IPS-18a (cell line): Measurements from ENCODE around the gene PDE4B.
A peak's percentile ranks its signal among the peaks of the same experiment; 100 is the strongest.

Experiments
- H3K27ac ChIP-seq: one replicate; pipeline ENCODE4 v1.5.1; 2013; ENCODE audit warnings: low read length
- H3K27me3 ChIP-seq: one replicate; pipeline ENCODE4 v1.6.1; 2013; ENCODE audit warnings: mild to moderate bottlenecking, low read length; ENCODE audit not compliant: control insufficient read depth, insufficient read depth
- H3K36me3 ChIP-seq: one replicate; pipeline ENCODE4 v1.6.1; 2013; ENCODE audit warnings: low read depth, low read length; ENCODE audit not compliant: control insufficient read depth
- H3K4me1 ChIP-seq: one replicate; pipeline ENCODE4 v1.6.1; 2013; ENCODE audit warnings: low read depth, low read length; ENCODE audit not compliant: control insufficient read depth
- H3K4me3 ChIP-seq: one replicate; pipeline ENCODE4 v1.5.1; 2013; ENCODE audit warnings: low read length
- H3K9ac ChIP-seq: one replicate; pipeline ENCODE4 v1.6.1; 2013; ENCODE audit warnings: mild to moderate bottlenecking, low read length, moderate library complexity
- H3K9me3 ChIP-seq: one replicate; pipeline ENCODE4 v1.6.1; 2013; ENCODE audit warnings: low read depth, low read length; ENCODE audit not compliant: control insufficient read depth

Gene PDE4B

GRCh38 chr1:65792669-65793358, at the start of gene PDE4B:
Gene PDE4B, plus strand, starts transcription at chr1:65792895.
- Histone ChIP-seq H3K27me3 (peaks cover 69% of the 10 kb centered on the region), H3K9ac (no peak within 1 kb of the TSS), H3K4me1 (no peaks in the 10 kb centered on the region), H3K4me3 (peak within 1 kb of the TSS; percentile 66), H3K9me3 (no peaks in the 10 kb centered on the region), H3K27ac (no peak within 1 kb of the TSS), H3K36me3 (no peaks in the 10 kb centered on the region)

- H3K36me3 ChIP-seq, result no peaks in the 10 kb centered on the region
- no peaks in the 10 kb centered on the region for H3K4me1 ChIP-seq
- H3K9ac ChIP-seq, result no peak overlapping the region
These were observed 48.0 kb upstream of the PDE4B start for GRCh38 chr1:65744731-65745130.

GRCh38 chr1:65751961-65752360, 40.7 kb upstream of the PDE4B start:
- Histone ChIP-seq H3K27me3 (no peaks in the 10 kb centered on the region), H3K27ac (no peak overlapping the region), H3K4me3 (no peak overlapping the region), H3K4me1 (no peaks in the 10 kb centered on the region), H3K9ac (no peak overlapping the region), H3K9me3 (no peaks in the 10 kb centered on the region), H3K36me3 (no peaks in the 10 kb centered on the region)

More at GRCh38 chr1:65744731-65745130, 48.0 kb upstream of the PDE4B start:
- Histone ChIP-seq H3K9me3 (peaks cover 13% of the 10 kb centered on the region), H3K27ac (no peak overlapping the region), H3K27me3 (no peaks in the 10 kb centered on the region), H3K4me3 (no peak overlapping the region)

- Histone ChIP-seq H3K36me3 (no peaks in the 10 kb centered on the region), H3K4me1 (no peaks in the 10 kb centered on the region), H3K27ac (no peak overlapping the region), H3K9me3 (no peaks in the 10 kb centered on the region), H3K4me3 (no peak overlapping the region), H3K9ac (no peak overlapping the region), H3K27me3 (no peaks in the 10 kb centered on the region)
These were observed 36.1 kb upstream of the PDE4B start for GRCh38 chr1:65756616-65757015.

GRCh38 chr1:65757531-65757930, 35.2 kb upstream of the PDE4B start:
- Histone ChIP-seq H3K4me3 (no peak overlapping the region), H3K9ac (no peak overlapping the region), H3K4me1 (no peaks in the 10 kb centered on the region), H3K9me3 (no peaks in the 10 kb centered on the region), H3K27ac (no peak overlapping the region), H3K27me3 (no peaks in the 10 kb centered on the region), H3K36me3 (no peaks in the 10 kb centered on the region)

- Histone ChIP-seq H3K9ac (no peak overlapping the region), H3K27ac (no peak overlapping the region), H3K9me3 (no peaks in the 10 kb centered on the region), H3K4me3 (no peak overlapping the region), H3K36me3 (no peaks in the 10 kb centered on the region), H3K4me1 (no peaks in the 10 kb centered on the region), H3K27me3 (no peaks in the 10 kb centered on the region)
These were observed 34.6 kb upstream of the PDE4B start for GRCh38 chr1:65758128-65758527.

- Histone ChIP-seq H3K36me3 (no peaks in the 10 kb centered on the region), H3K4me1 (no peaks in the 10 kb centered on the region), H3K4me3 (no peak overlapping the region), H3K9ac (no peak overlapping the region), H3K27ac (no peak overlapping the region), H3K27me3 (no peaks in the 10 kb centered on the region), H3K9me3 (no peaks in the 10 kb centered on the region)
These were observed 33.2 kb upstream of the PDE4B start for GRCh38 chr1:65759516-65759915.

GRCh38 chr1:65762081-65762862, 30.4 kb upstream of the PDE4B start:
- H3K27me3 ChIP-seq, result no peaks in the 10 kb centered on the region
- no peaks in the 10 kb centered on the region for H3K36me3 ChIP-seq
- no peaks in the 10 kb centered on the region for H3K9me3 ChIP-seq
- H3K4me3 ChIP-seq, result no peak overlapping the region
- no peak overlapping the region for H3K27ac ChIP-seq
- H3K9ac ChIP-seq, result no peak overlapping the region
- no peaks in the 10 kb centered on the region for H3K4me1 ChIP-seq

GRCh38 chr1:65764052-65764451, 28.6 kb upstream of the PDE4B start:
- Histone ChIP-seq H3K27ac (no peak overlapping the region), H3K36me3 (no peaks in the 10 kb centered on the region), H3K4me1 (no peaks in the 10 kb centered on the region), H3K27me3 (no peaks in the 10 kb centered on the region), H3K9me3 (no peaks in the 10 kb centered on the region), H3K9ac (no peak overlapping the region), H3K4me3 (no peak overlapping the region)

- Histone ChIP-seq H3K27me3 (no peaks in the 10 kb centered on the region), H3K9me3 (no peaks in the 10 kb centered on the region), H3K4me1 (no peaks in the 10 kb centered on the region), H3K27ac (no peak overlapping the region), H3K36me3 (no peaks in the 10 kb centered on the region), H3K4me3 (no peak overlapping the region), H3K9ac (no peak overlapping the region)
These were observed 27.1 kb upstream of the PDE4B start for GRCh38 chr1:65765631-65766030.

GRCh38 chr1:65769636-65770035, 23.1 kb upstream of the PDE4B start:
- no peaks in the 10 kb centered on the region for H3K27me3 ChIP-seq
- H3K9me3 ChIP-seq, result no peaks in the 10 kb centered on the region
- no peak overlapping the region for H3K27ac ChIP-seq
- no peak overlapping the region for H3K9ac ChIP-seq
- H3K4me3 ChIP-seq, result no peak overlapping the region
- H3K36me3 ChIP-seq, result no peaks in the 10 kb centered on the region
- H3K4me1 ChIP-seq, result no peaks in the 10 kb centered on the region

GRCh38 chr1:65772607-65773006, 20.1 kb upstream of the PDE4B start:
- no peak overlapping the region for H3K27ac ChIP-seq
- H3K4me1 ChIP-seq, result no peaks in the 10 kb centered on the region
- H3K27me3 ChIP-seq, result no peaks in the 10 kb centered on the region
- H3K9ac ChIP-seq, result no peak overlapping the region
- no peaks in the 10 kb centered on the region for H3K36me3 ChIP-seq
- no peak overlapping the region for H3K4me3 ChIP-seq
- no peaks in the 10 kb centered on the region for H3K9me3 ChIP-seq
